GM10248 (cell line): ENCODE results near the gene ACSS1.

Experiments
- CTCF ChIA-PET: fragments of 300-600 bp; sonication (Branson Sonifier 250); formaldehyde crosslinking; extraction: SDS; loops from one replicate; lab custom pipeline; 2021; ENCODE audit warnings: antibody characterized with exemption; lab: Yijun Ruan, JAX
- POLR2A ChIA-PET: fragments of 350-650 bp; sonication (Branson Sonifier 250); formaldehyde crosslinking; extraction: SDS; loops from one replicate; lab custom pipeline; 2020; ENCODE audit warnings: antibody characterized with exemption; lab: Yijun Ruan, JAX
- DNase-seq: peaks from one replicate; pipeline ENCODE4 v3.0.0; 2012; ENCODE audit errors: extremely low spot score
- CTCF ChIP-seq: IDR thresholded peaks from 2 replicates; pipeline ENCODE4 v1.5.1; 2012; ENCODE audit warnings: mild to moderate bottlenecking, low read depth; ENCODE audit errors: extremely low read depth, missing control alignments, control extremely low read depth

The ACSS1 gene

DNA sequence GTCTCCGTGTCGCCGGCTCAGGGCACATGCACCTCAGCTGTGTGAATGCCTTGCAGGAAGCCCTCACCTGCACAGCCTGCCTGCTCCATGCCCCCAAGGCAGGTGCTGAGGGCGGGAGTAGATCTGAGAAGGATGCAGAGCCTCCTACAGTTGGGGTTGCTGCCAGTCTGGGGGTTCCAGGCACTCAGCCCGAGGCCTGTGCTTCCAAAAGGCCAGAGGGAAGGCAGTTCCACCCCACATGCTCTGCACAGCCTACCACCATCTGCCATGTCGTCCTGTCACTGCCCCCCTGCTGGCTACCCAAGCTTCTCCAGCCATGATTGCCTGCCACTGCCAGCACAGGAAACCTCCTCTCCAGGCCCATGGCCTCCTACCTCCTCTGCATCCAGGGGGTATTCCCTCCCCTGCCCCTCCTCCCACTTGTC lies 19.3 kb downstream of the ACSS1 start:
- DNase-seq: no peak
- ChIA-PET CTCF (interaction anchor here (1.4 to 4.8 kb wide), 2 partner anchors 10 to 25 kb away, joined by 4 to 26 read pairs; no protein-coding TSS in a partner anchor), POLR2A (no interaction called here)
- TF ChIP-seq CTCF: no peak

DNA sequence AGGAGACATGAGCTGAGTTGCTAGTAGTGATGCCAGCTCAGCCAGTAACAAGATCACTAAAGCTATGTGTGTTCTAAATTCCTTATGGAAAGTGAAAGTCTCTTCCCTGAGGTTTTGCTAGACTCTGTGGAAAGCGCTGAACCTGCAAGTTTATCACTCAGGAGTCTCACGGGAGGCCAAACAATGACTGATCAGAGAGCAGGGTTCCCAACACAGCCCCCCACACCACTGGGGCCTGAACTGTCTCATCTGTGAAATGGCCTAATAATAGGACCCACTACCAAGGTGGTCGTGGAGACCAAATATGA lies 19.9 kb downstream of the ACSS1 start:
- no peak for DNase-seq
- POLR2A ChIA-PET: no interaction called here
- no peak for TF ChIP-seq CTCF
- CTCF ChIA-PET: interaction anchor here (0.9 to 4.8 kb wide), 3 partner anchors 10 to 42 kb away, joined by 3 to 26 read pairs (median 4); no protein-coding TSS in a partner anchor

DNA sequence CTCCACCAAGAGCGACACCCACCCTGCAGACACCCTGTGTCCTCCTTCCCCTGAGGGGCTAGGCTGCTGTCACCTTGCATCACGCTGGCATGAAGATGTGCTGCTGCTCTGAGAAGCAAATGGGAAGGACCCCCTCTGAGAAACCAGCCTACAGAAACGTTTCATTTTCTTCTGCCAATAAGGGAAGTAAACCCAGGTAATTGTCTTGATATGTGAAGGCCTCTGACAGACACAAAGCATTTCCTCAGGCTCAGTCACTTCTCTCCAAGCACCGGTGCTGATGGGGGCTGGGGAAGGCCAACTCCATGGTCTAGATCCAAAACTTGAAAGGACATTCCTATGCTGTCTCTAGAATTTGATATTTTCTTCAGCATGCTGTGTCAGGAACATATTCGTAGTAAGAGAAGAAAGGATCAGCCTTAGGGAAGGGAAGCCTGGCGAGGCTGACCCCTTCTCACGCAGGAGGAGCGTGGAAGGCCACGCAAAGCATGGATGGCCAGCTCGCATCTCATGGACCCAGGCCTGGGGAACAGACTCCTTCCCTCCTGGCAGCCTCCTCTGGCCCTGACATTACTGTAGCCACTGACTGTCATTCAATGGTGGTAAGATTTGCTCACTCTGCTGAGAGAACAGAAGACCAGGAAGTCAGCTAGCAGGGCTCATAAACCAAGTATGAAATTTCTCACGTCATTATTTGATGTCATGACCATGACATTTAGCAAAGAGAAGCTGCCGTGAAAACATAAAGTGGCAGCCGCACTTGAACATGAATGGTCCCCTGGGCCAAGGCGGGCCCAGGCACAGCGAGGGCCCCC lies 20.4 kb downstream of the ACSS1 start:
- no peak for DNase-seq
- TF ChIP-seq CTCF: no peak
- ChIA-PET CTCF (interaction anchor here (0.8 to 4.8 kb wide), 7 partner anchors 9 to 44 kb away, joined by 3 to 26 read pairs (median 3); no protein-coding TSS in a partner anchor), POLR2A (no interaction called here)

- no peak for DNase-seq
- POLR2A ChIA-PET: no interaction called here
- CTCF ChIA-PET: interaction anchor here (1.4 to 4.8 kb wide), 4 partner anchors 12 to 43 kb away, joined by 3 to 26 read pairs (median 6); no protein-coding TSS in a partner anchor
- TF ChIP-seq CTCF: no peak
Measured at GRCh38 chr20:25036331-25036936, 21.5 kb downstream of the ACSS1 start.

DNA sequence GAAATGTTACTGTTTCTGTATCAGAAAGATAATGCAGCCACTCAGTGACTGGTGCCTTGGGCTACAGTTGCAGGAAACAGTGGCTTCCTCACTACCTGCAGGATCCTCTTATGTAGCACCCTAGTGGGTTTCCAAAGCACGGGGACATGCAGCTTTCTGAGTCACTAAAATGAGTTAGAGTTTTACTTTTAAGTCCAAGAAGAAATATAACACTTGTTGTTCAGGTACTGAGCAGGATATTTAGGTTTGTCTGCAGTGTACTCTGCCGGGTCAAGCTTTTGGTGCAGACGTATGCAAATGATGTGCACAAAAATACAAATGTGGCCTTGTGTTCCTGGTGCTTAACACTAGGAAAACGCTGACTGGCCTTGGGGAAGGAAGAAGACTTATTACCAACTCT lies 22.0 kb downstream of the ACSS1 start:
- no peak for TF ChIP-seq CTCF
- CTCF ChIA-PET: interaction anchor here (1.4 to 4.8 kb wide), 4 partner anchors 11 to 42 kb away, joined by 3 to 26 read pairs (median 6); no protein-coding TSS in a partner anchor
- POLR2A ChIA-PET: no interaction called here
- DNase-seq: no peak

GRCh38 chr20:25033924-25034300 lies 24.0 kb downstream of the ACSS1 start:
- POLR2A ChIA-PET: no interaction called here
- no peak for TF ChIP-seq CTCF
- no peak for DNase-seq
- CTCF ChIA-PET: interaction anchor here (0.8 to 3.7 kb wide), 12 partner anchors 9 to 162 kb away, joined by 3 to 21 read pairs (median 4); partner anchors contain the start of gene ENTPD6
